GM21526 (cell line): ENCODE results near the gene PADI4.

Source experiments
- ATAC-seq: cut with Tn5 transposase; IDR thresholded peaks from one replicate; pipeline ENCODE4 v1.9.1; 2021; ENCODE audit warnings: moderate library complexity; ENCODE audit not compliant: unreplicated experiment, low FRiP score

The PADI4 gene

GRCh38 chr1:17281775-17282181 is 26.2 kb upstream of the PADI4 start:
- ATAC-seq = no peak

GRCh38 chr1:17282836-17283235 is 25.2 kb upstream of the PADI4 start:
- ATAC-seq = no peak

GRCh38 chr1:17286646-17287045 is 21.4 kb upstream of the PADI4 start:
- ATAC-seq = no peak

GRCh38 chr1:17287130-17287776 is 20.7 kb upstream of the PADI4 start:
- ATAC-seq = no peak

GRCh38 chr1:17289721-17290120 is 18.3 kb upstream of the PADI4 start:
- no peak for ATAC-seq

GRCh38 chr1:17290553-17290952 is 17.4 kb upstream of the PADI4 start:
- ATAC-seq = no peak

- no peak for ATAC-seq
Measured at GRCh38 chr1:17292299-17293160, 15.5 kb upstream of the PADI4 start.

GRCh38 chr1:17293681-17294425 is 14.1 kb upstream of the PADI4 start:
- no peak for ATAC-seq

GRCh38 chr1:17295292-17295691 is 12.7 kb upstream of the PADI4 start:
- no peak for ATAC-seq

- no peak for ATAC-seq
Measured at GRCh38 chr1:17296086-17296485, 11.9 kb upstream of the PADI4 start.

GRCh38 chr1:17297991-17298390 is 10.0 kb upstream of the PADI4 start:
- no peak for ATAC-seq

- ATAC-seq = no peak
Measured at GRCh38 chr1:17301767-17302166, 6.2 kb upstream of the PADI4 start.

GRCh38 chr1:17304151-17304825 is 3.7 kb upstream of the PADI4 start:
- ATAC-seq = no peak

GRCh38 chr1:17304826-17305175 is 3.2 kb upstream of the PADI4 start:
- ATAC-seq = no peak

- ATAC-seq = no peak
Measured at GRCh38 chr1:17305576-17306095, 2.4 kb upstream of the PADI4 start.

- no peak for ATAC-seq
Measured at GRCh38 chr1:17306407-17306806, 1.6 kb upstream of the PADI4 start.

- no peak for ATAC-seq
Measured at GRCh38 chr1:17306921-17307320, 1.1 kb upstream of the PADI4 start.

- ATAC-seq = no peak
Measured at GRCh38 chr1:17307329-17307728, 668 bp upstream of the PADI4 start.

- no peak for ATAC-seq
Measured at GRCh38 chr1:17308593-17308992, 596 bp downstream of the PADI4 start.

GRCh38 chr1:17309426-17310067 is 1.6 kb downstream of the PADI4 start:
- no peak for ATAC-seq
